ENCODE data around the gene ANKRD66. TPM values are rescaled to one million over a fixed set of nuclear protein-coding genes. Genes with fewer than 3 reads are reported as not detected.

Gene ANKRD66
- total RNA-seq, 1 donor from 2014 or later = not detected

DNA sequence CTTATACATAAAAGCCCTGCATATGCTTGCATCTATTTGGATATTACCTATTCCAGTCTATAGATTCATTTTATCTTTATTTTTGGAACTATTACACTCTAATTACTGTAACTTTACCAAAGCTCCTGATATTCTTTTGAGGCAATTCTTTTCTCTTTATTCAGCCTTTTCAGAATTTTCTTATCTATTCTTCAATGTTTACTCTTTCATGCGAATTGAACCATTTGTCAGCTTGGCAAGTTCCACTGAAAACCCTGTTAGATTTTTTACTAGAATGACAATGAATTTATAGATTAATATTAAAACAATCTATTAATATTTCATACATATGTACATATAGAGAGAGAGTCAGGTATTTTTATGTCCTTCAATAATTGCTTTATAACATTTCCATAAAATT is 45.9 kb downstream of the ANKRD66 start:
- DNase-seq = no peak

DNA sequence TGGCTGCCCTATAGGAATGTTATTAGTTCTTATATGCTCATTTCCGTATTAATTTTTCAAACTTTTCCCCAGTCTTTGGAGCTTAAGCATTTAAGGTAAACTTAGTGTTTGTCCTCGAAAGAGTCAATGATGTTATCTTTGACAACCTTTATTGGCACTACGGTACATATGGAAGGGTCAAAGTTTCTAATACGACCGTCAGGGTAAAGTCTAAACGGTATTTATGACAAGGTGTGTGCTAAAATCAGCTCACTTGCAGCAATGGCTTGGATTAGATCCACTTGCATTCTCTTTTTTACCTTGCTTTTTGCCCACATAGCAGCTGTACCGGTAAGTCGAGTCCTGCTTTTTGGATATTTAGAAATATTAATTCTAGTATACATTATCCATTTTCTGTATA is 46.4 kb downstream of the ANKRD66 start, which contains the start of gene MEP1A:
Gene MEP1A (plus strand): TSS at position 252 of the 400 bp plus-strand sequence. CDS start 10 bp downstream, at position 262.
- no peak for DNase-seq

DNA sequence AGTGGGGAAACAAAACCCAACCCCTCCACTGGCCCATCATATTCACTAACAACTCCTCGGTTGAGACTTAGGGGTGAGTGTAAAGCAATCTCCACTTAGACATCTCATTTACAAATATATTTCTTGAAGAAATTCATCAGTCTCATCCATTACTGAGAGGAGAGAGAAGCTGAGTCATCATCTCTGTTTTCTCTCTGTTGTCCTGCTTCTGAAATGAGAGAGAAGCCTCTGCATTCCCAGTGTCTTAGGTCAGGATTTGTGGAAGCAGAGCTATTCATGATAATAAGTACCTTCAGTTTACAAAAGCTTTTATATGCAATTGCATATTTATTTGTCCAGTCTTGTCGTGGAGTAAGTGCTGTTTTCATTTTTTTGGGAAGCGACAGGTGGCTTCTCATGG is 47.3 kb downstream of the ANKRD66 start:
- DNase-seq = no peak

DNA sequence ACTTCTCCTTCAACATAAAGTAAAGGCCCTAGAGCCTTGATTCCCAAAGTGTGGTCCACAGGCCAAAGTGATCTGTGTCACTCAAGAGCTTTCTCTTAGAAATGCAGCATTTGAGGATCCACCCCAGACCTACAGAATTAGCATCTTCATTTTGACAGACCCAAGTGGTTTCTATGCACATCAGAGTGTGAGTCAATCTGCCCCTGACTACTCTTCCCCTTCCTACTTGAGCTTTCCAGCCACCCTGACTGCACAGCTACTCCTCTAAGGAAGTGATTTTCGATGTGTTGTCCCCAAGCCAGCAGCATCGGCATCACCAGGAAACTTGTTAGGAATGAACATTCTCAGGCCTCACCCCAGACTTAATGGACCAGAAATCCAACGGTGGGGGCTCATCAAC is 49.1 kb downstream of the ANKRD66 start:
- no peak for DNase-seq

DNA sequence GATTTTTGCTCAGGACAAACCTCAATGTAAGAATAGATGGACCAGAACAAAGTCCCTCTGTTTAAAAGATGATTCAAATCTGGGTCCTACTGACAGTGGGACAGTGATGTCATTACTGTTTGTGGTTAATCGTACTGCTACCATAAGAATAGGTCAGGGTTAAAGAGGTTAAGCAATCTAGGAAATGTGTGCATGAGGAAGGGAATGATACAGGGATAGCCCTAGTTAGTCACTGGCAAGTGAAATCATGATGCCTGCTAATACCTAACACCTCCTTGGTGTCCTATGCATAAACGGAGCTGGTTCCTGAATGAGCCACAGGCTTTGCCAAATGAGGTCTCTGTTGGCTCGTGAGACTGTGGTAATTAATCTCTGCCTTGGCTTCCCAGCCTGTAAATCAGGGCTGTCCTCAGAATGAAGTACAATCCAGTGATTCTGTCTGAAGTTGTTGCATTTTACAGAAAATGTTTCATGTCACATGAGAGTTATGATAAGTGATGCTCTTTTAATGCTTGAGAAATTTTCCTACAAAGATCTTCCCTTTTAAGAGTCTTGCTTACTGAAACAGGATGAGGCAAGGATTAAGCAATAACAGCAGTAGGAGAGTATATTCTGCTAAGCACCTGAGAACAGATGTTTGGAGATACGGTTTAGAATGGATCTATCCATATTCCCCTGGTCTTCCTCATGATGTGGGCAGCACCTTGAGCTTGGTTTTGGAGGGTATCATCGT is 50.3 kb downstream of the ANKRD66 start:
- DNase-seq = no peak

DNA sequence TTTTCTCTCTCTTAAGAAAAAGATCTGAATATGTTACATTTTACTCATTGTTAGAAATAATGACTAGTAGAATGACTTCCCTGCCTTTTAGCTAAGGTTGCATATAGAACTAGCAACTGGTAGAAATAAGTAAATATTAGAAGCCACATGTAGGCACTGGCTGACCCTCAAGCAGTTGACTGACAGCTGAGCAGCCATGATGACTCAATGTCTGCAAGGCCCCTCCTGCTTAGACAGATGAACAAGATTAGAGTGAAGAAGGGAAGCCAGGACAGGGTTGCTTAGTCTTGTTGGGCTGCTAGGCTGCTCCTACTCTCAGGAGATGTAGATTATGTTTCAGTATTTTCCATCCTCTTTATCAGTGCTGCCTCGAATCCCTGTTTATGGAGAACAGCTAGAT is 52.9 kb downstream of the ANKRD66 start:
- no peak for DNase-seq

DNA sequence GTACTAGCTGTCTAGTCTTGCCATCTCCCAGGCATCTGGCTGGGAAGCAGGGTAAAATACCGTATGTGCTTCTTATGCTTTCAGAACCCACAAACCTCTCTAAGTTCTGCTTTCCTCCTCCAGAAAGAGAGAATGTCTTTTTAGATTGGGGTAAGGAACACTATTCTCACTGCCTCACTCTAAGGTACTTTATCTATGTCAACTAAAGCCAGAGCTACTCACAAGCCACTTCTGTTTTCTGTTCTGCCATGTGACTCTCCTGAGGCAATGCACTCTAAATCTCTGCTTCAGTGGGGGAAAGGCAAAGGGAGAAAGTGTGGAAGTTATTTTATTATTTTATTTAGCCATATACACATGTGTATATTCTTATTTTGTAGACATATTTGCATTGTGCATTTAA is 62.1 kb downstream of the ANKRD66 start:
- DNase-seq = no peak

Other genes with a start within 250 kb of the ANKRD66 start
- 0.74 and 3.4 TPM in 2 replicates for gene CYP39A1, start 94.1 kb upstream of the ANKRD66 start, total RNA-seq
- 1.9 and 6.3 TPM in 2 replicates for gene SLC25A27, start 94.0 kb upstream of the ANKRD66 start, total RNA-seq
- gene TDRD6, start 59.0 kb upstream of the ANKRD66 start, total RNA-seq = 0.05 and 0.17 TPM in 2 replicates
- not detected in 2 replicates for gene PLA2G7, start 11.6 kb upstream of the ANKRD66 start, total RNA-seq
- not detected in 2 replicates for gene MEP1A, start 46.5 kb downstream of the ANKRD66 start, total RNA-seq
- 140 and 211 TPM in 2 replicates for gene ADGRF5, start 175.0 kb downstream of the ANKRD66 start, total RNA-seq

Measured in dermis blood vessel endothelial cell (primary cell).